ENCODE results near the gene TAF5.
A peak's percentile ranks its signal among the peaks of the same experiment; 100 is the strongest.
"Not testable (repeated sequence)": the region's sequence is repeated elsewhere in the genome, so short reads cannot be mapped to it uniquely, and the experiment has no call there.

The TAF5 gene

DNA sequence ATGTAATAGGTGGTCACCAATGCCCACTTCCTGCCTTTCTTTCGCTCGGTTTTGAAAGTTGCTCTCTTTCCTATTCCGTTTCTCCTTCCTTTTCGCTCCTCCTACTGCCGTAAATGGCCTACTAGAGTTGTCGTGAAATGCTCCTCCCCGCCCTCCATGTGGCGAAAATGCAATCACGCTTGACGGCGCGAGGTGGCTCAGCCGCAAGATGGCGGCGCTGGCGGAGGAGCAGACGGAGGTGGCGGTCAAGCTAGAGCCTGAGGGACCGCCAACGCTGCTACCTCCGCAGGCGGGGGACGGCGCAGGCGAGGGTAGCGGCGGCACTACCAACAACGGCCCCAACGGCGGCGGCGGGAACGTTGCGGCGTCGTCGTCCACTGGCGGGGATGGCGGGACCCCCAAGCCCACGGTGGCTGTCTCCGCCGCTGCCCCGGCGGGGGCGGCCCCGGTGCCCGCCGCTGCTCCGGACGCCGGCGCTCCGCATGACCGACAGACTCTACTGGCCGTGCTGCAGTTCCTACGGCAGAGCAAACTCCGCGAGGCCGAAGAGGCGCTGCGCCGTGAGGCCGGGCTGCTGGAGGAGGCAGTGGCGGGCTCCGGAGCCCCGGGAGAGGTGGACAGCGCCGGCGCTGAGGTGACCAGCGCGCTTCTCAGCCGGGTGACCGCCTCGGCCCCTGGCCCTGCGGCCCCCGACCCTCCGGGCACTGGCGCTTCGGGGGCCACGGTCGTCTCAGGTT lies at the start of gene TAF5:
Gene TAF5, plus strand, starts transcription at position 195 of the 737 bp plus-strand sequence. Its CDS starts 14 bp downstream, at position 209.
- DNase-seq (ENCODE audit: insufficient read length, low spot score): peak; percentile 65
- peak; percentile 83 for FAIRE-seq
- peak; percentile 99 for TF ChIP-seq POLR2A (IDR thresholded peaks at IDR 0.05; ENCODE audit: low read depth, low read length)

DNA sequence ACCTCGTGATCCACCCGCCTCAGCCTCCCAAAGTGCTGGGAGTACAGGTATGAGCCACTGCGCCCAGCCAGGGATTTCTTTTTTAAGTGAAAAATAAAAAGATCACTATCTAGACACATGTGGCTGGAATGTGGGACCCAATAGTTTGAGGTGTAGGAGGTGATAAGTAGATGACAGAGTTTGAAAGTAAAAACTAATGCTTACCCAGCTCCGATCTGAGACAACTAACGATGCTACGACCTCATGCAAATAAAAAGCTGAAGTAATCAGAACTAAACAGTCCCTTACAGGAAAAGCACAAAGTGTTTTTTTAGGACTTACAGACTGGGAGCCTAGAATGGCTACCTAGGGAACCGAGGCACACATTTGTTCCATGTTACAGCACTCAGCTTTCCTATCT lies 39.9 kb upstream of the TAF5 start:
- TF ChIP-seq POLR2A (IDR thresholded peaks at IDR 0.05; ENCODE audit: low read depth, low read length): no peak
- FAIRE-seq: no peak
- DNase-seq (ENCODE audit: insufficient read length, low spot score): no peak

DNA sequence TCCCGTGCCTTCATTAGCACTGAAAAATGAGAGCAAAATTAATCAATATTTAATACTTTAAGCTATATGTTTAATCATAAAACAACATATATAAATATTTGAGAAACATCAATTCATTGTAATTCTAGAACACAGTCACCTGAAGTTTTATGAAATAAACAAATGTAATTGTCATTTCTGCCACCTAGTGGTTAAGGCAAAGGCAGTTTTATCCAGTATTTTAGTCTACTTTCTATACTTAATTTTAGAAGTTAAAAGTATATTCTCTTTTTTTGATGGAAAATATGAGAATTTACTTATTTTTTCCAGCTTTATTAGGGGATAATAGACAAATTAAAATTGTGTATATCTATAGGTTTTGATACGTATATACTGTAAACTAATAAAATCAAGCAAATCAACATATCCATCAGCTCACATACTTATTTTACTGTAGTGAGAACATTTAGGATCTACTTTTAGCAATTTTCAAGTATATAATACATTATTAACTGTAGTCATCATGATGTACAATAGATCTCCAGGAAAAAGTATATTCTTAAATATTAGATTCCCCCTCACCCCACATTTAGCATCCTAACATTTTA lies 33.7 kb upstream of the TAF5 start:
- FAIRE-seq (no peak), DNase-seq (ENCODE audit: insufficient read length, low spot score) (no peak)
- TF ChIP-seq POLR2A (IDR thresholded peaks at IDR 0.05; ENCODE audit: low read depth, low read length): no peak

DNA sequence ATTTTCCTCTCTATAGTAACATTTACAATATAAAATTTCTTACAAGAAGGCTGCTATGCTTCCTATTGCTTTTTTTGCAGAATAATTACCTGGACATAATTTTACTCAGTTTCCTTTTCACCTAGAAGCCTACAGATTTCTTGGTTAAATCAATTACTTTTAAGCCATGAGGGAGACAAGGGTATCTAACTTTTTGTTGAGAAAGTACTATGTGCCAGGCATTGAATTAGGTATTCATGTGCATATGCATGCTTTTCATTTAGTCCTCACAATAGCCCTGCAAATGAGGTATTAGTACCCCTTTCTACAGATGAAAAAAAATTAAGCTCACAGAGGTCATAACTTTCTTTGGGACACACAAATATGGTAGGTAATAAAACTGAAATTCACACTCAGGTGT lies 33.2 kb upstream of the TAF5 start:
- no peak for FAIRE-seq
- DNase-seq (ENCODE audit: insufficient read length, low spot score): no peak

DNA sequence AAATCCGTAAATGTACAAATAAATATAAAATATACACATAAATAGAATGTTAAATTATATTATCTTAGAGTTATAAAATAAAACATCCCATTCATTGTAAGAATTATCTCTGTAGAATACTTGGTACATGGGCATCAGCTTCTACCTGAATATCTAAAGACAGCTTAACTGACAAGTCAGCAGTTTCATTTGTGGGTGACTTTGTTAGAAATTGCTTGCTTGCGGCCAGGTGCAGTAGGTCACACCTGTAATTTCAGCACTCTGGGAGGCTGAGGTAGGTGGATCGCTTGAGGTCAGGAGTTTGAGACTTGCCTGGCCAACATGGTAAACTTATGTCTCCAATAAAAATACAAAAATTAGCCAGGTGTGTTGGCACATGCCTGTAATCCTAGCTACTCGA lies 31.4 kb upstream of the TAF5 start:
- no peak for TF ChIP-seq POLR2A (IDR thresholded peaks at IDR 0.05; ENCODE audit: low read depth, low read length)
- no peak for DNase-seq (ENCODE audit: insufficient read length, low spot score)
- no peak for FAIRE-seq

More for the DNA sequence above, 33.2 kb upstream of the TAF5 start:
- TF ChIP-seq POLR2A (IDR thresholded peaks at IDR 0.05; ENCODE audit: low read depth, low read length): no peak

DNA sequence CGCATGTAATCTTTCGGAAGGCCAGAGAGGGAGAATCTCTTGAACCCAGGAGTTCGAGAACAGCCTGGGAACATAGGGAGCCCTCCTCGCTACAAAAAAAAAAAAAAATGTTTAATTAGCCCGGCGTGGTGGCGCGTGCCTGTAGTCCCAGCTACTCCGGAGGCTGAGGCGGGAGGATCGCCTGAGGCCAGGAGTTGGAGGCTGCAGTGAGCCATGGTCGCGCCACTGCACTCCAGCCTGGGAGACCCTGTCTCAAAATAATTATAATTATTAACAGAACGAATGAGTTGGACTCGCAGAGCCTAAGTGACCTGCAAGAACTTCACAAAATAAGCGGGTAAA lies 17.6 kb upstream of the TAF5 start:
- TF ChIP-seq POLR2A (IDR thresholded peaks at IDR 0.05; ENCODE audit: low read depth, low read length): no peak
- DNase-seq (ENCODE audit: insufficient read length, low spot score) (no peak), FAIRE-seq (no peak)

DNA sequence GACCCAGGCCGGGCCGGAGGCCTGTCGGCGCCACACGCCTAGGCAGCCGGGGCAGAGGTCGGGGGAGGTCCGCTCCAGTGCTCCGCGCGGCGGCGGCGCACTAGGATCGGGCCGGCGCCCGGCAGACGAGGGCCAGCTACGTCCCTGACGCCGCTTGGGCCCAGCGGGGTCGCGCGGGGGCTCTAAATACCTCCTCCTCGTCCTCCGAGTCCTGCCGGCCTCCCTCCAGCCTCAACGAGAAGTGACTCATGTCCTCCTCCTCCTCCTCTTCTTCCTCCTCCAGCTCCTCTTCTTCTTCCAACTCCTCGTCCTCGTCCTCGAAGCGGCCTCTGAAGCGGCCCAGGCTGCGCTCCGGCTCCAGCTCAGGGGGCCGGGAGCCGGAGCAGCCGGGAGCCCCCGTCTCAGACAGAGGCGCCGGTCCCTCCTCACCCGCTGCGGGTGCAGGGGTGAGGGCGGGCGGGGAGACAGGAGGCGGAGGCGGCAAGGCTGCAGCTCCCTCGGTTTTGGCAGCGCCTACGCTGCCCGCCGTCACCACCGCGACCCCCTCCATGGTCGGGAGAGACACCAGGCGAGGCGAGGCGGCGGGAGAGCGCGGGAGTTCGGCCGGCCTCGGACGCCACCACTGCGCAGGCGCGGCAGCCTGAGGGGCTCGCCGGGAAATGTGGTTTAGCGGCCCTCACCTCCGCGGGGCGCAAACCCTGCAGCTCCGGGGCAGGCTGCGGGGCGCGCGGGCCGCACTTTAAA lies 17.1 kb upstream of the TAF5 start, which contains the start of gene PCGF6:
Gene PCGF6, minus strand, starts transcription at position 624 of the 744 bp plus-strand sequence. Its CDS starts 74 bp downstream, at position 550.
- peak; percentile 85 for TF ChIP-seq POLR2A (IDR thresholded peaks at IDR 0.05; ENCODE audit: low read depth, low read length)
- DNase-seq (ENCODE audit: insufficient read length, low spot score) (peak; percentile 60), FAIRE-seq (no peak)

DNA sequence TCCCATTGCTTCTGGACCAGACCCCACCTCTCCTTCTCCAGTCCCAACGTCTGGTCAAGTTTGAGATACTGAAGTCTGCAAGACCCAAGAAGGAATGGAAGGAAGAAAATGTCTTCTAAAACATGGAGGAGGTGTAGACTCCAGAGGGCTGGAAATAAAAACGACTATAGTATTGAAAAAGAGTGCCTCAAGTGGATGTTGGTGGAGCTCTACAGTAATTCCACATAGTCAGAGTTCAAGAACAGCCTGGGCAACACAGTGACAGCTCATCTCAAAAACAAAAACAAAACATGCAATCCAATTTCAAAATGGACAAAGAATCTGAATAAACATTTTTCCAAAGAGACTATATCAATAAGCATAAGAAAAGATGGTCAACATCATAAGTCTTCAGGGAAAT lies 14.5 kb upstream of the TAF5 start:
- FAIRE-seq (no peak), DNase-seq (ENCODE audit: insufficient read length, low spot score) (peak; percentile 9)
- no peak for TF ChIP-seq POLR2A (IDR thresholded peaks at IDR 0.05; ENCODE audit: low read depth, low read length)

DNA sequence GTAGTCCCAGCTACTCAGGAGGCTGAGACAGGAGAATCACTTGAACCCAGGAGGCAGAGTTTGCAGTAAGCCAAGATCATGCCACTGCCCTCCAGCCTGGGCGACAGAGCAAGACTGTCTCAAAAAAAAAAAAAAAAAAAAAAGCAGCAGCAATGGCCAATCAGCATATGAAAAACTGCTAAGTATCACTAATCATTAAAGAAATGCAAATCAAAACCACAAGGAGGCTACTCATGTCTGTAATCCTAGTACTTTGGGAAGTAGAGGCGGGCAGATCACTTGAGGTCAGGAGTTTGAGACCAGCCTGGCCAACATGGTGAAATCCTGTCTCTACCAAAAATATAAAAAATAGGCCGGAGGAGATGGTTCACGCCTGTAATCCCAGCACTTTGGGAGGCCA lies 13.2 kb upstream of the TAF5 start:
- FAIRE-seq: not testable (repeated sequence)

DNA sequence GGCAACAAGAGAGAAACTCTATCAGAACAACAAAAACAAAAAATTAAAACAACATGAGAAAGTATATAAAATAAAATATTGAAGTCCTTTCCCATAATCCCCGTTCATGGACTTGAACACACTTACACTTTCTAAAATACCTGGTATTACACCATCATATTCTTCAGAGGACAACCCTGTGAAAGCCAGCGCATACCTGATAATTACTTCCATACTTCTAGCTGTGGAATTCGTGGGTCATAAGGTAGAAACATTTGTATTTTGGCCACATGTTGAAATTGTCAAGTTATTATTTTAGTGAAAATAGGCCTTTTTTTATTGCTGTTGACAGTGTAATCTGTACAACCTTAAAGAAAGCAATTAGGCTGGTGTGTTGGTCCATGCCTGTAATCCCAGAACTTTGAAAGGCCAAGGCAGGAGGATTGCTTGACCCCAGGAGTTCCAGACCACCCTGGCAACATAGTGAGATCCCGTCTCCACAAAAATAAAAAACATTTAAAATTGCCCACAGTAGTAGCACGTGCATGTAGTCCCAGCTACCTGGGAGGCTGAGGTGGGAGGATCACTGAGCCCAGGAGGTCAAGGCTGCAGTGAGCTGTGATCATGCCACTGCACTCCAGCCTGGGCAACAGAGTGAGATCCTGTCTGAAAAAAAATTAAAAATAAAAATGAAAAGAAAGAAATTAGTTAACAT lies 11.7 kb upstream of the TAF5 start:
- no peak for FAIRE-seq

More for the DNA sequence above, 13.2 kb upstream of the TAF5 start:
- not testable (repeated sequence) for DNase-seq (ENCODE audit: insufficient read length, low spot score)

DNA sequence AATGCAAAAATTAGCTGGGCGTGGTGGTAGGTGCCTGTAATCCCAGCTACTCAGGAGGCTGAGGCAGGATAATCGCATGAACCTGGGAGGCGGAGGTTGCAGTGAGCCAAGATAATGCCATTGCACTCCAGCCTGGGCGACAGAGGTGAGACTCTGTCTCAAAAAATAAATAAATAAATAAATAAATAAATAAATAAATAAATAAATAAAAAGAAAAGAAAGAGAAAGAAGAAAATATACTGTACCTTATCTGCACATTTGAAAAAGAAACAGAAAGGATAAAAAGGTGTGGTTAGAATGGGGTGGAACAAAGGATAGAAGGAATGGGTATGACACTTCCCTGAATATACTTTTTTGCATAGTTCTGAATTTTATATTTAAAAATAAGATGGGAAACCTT lies 8.3 kb upstream of the TAF5 start:
- DNase-seq (ENCODE audit: insufficient read length, low spot score); FAIRE-seq: not testable (repeated sequence)

More for the DNA sequence above, 11.7 kb upstream of the TAF5 start:
- TF ChIP-seq POLR2A (IDR thresholded peaks at IDR 0.05; ENCODE audit: low read depth, low read length): no peak
- no peak for DNase-seq (ENCODE audit: insufficient read length, low spot score)

DNA sequence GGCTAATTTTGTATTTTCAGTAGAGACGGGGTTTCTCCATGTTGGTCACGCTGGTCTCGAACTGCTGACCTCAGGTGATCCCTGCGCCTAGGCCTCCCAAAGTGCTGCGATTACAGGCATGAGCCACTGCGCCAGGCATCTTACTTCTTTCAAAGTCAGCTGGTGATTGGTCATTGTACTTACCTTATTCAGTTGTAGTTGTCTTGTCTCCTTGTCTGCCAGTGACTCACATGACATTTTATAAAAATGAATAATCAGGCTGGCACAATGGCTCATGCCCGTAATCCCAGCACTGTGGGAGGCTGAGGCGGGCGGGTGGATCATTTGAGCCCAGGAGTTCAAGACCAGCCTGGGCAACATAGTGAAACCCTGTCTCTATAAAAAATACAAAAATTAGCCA lies 7.0 kb upstream of the TAF5 start:
- DNase-seq (ENCODE audit: insufficient read length, low spot score) (peak; percentile 72), FAIRE-seq (peak; percentile 23)

DNA sequence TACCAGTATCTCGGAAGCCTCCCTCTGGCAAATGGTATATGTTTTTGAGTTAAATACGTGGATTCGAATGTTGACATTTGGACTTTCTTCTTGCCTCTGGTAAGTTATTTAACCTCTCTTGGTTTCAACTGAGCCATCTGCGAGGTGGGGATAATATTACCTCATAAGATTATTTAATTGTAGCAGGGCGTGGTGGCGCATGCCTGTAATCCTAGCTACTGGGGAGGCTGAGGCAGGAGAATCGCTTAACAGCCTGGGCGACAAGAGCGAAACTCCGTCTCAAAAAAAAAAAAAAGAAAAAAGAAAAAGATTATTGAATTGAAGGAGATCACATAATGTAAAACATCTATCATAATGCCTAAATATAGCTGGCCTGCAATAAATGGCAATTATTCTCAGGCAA lies 396 bp upstream of the TAF5 start:
- DNase-seq (ENCODE audit: insufficient read length, low spot score): no peak
- no peak for FAIRE-seq

DNA sequence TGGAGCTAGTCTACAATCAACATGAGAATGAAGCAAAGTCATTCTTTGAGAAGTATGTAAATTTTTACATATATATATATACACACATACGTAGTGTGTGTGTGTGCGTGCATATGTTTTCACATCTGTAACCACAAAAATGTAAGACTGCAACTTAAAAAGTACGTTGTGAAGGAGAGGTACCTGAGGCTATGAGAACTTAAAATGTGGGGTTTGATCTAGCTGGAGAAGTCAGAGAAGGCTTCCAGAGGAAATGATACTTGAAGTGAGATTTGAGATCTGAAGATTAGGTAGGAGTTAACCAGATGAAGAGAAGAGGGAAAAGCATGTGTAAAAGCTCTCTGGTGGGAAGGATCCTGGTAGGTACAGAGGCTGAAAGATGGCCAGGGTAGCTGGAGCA lies 5.8 kb downstream of the TAF5 start:
- no peak for FAIRE-seq
- no peak for TF ChIP-seq POLR2A (IDR thresholded peaks at IDR 0.05; ENCODE audit: low read depth, low read length)

More for the DNA sequence above, 396 bp upstream of the TAF5 start:
- TF ChIP-seq POLR2A (IDR thresholded peaks at IDR 0.05; ENCODE audit: low read depth, low read length): no peak

More for the DNA sequence above, 5.8 kb downstream of the TAF5 start:
- DNase-seq (ENCODE audit: insufficient read length, low spot score): no peak
